HUES48 (cell line): ENCODE data around the gene SUGT1.
"Not testable (repeated sequence)": the region's sequence is repeated elsewhere in the genome, so short reads cannot be mapped to it uniquely, and the experiment has no call there.

Experiments
- H3K27ac ChIP-seq: one replicate; pipeline ENCODE4 v1.7.0; 2013; ENCODE audit warnings: low read depth, low read length, inconsistent platforms
- H3K27me3 ChIP-seq: 2 replicates; pipeline ENCODE4 v1.6.1; 2013; ENCODE audit warnings: mild to moderate bottlenecking, low read length; ENCODE audit not compliant: control insufficient read depth, insufficient read depth
- H3K36me3 ChIP-seq: 2 replicates; pipeline ENCODE4 v1.6.1; 2013; ENCODE audit warnings: low read length; ENCODE audit not compliant: control insufficient read depth, insufficient read depth
- H3K4me1 ChIP-seq: 2 replicates; pipeline ENCODE4 v1.6.1; 2013; ENCODE audit warnings: mild to moderate bottlenecking, low read length; ENCODE audit not compliant: control insufficient read depth, insufficient read depth
- H3K4me3 ChIP-seq: 2 replicates; pipeline ENCODE4 v1.5.1; 2013; ENCODE audit warnings: mild to moderate bottlenecking, low read depth, low read length
- H3K9ac ChIP-seq: 2 replicates; pipeline ENCODE4 v1.6.1; 2013; ENCODE audit warnings: mild to moderate bottlenecking, low read depth, low read length, moderate library complexity
- H3K9me3 ChIP-seq: 2 replicates; pipeline ENCODE4 v1.6.1; 2013; ENCODE audit warnings: low read length; ENCODE audit not compliant: control insufficient read depth, insufficient read depth

SUGT1 gene

DNA sequence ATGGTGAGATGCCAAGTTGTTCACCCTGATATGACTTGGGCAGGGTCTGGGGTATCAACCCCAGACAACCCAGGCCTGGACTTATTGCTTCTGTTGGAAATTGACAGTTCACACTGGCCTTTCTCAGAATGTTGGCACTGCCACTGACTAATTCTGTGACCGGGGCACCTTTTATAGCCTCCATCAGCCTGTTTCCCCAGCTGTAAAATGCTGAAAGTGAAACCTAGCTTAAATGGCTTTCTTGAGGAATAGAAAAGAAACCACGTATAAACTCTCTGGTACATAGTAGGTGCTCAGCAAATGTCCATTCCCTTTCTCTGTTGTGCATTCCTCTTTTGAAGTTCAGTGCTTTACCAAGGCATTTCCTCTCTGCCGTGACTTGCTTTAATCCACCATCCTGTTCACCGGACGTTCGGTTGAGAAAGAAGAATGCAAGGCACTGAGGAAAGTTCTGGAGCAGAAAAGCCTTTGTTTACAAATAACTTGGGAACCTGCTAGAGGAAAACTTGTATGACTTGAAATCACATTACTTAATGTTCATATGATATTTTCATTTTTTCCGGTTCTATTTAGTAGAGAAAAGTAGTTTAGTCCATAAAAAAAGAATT, 21.4 kb upstream of the SUGT1 start:
- H3K9ac ChIP-seq, H3K4me3 ChIP-seq, H3K9me3 ChIP-seq, H3K4me1 ChIP-seq, H3K27me3 ChIP-seq, H3K27ac ChIP-seq: not testable (repeated sequence)
- peaks cover 28% of the 10 kb centered on the region for H3K36me3 ChIP-seq

- no peak overlapping the region for H3K27ac ChIP-seq
- peaks cover 13% of the 10 kb centered on the region for H3K36me3 ChIP-seq
- H3K27me3 ChIP-seq: no peaks in the 10 kb centered on the region
- no peak overlapping the region for H3K9ac ChIP-seq
- H3K9me3 ChIP-seq: no peaks in the 10 kb centered on the region
- peaks cover 7% of the 10 kb centered on the region; the same call in 1 of the 2 replicates for H3K4me1 ChIP-seq
- no peak overlapping the region for H3K4me3 ChIP-seq
Measured at GRCh38 chr13:52638666-52639328, 13.8 kb upstream of the SUGT1 start.

DNA sequence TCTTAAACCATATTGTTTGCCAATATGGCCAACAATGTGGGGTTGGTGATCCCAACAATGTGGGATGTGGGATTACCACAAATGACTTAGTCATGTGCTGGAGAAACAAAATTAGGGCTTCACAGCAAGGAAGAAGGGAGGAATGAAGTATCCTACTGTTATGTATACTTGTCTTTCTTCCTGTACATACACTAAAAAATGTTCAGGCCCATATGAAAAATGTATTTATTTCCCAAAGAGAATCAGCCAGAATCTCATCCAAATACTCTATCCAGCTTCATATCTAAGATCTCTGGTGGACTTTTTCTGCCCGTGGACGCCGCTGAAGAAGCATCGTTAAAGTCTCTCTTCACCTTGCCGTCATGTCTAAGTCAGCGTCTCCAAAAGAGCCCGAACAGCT, 10.5 kb upstream of the SUGT1 start, which contains the start of gene HNRNPA1L2:
HNRNPA1L2 (plus strand) TSS at position 301 of the 400 bp plus-strand sequence; CDS start at position 363, 62 bp downstream.
- Histone ChIP-seq H3K27ac (no peak within 1 kb of the TSS), H3K36me3 (peaks cover 13% of the 10 kb centered on the region), H3K27me3 (no peaks in the 10 kb centered on the region), H3K4me3 (no peak within 1 kb of the TSS), H3K9ac (no peak within 1 kb of the TSS), H3K4me1 (peaks cover 7% of the 10 kb centered on the region; the same call in 1 of the 2 replicates), H3K9me3 (no peaks in the 10 kb centered on the region)

- H3K27ac ChIP-seq: no peak overlapping the region
Measured at GRCh38 chr13:52644108-52644507, 8.5 kb upstream of the SUGT1 start.

DNA sequence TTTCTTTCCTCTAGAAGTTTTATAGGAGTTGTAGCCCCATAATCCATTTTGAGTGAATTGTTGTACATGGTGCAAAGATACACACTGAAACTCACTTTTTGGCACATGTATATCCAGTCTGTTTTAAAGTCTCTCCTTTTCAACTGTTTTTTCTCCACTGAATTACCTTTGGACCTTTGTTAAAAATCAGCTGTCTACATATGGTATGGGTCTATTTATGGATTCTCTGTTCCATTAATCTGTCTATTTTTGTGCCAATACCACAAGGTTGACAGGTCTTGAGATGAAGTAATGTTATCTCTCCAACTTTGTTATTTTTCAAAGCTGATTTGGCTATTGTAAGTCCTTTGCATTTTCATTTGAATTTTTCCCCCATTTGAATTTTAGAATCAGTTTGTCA, 5.7 kb upstream of the SUGT1 start:
- Histone ChIP-seq H3K9ac (no peak overlapping the region), H3K9me3 (no peaks in the 10 kb centered on the region), H3K36me3 (peaks cover 19% of the 10 kb centered on the region), H3K27me3 (no peaks in the 10 kb centered on the region), H3K4me1 (peaks cover 5% of the 10 kb centered on the region; the same call in 1 of the 2 replicates), H3K27ac (no peak overlapping the region), H3K4me3 (no peak overlapping the region)

More at GRCh38 chr13:52644108-52644507, 8.5 kb upstream of the SUGT1 start:
- Histone ChIP-seq H3K9ac (no peak overlapping the region), H3K27me3 (no peaks in the 10 kb centered on the region), H3K4me1 (no peaks in the 10 kb centered on the region), H3K4me3 (no peak overlapping the region), H3K36me3 (peaks cover 14% of the 10 kb centered on the region), H3K9me3 (no peaks in the 10 kb centered on the region)

GRCh38 chr13:52650731-52651130, 1.9 kb upstream of the SUGT1 start:
- H3K27me3 ChIP-seq: no peaks in the 10 kb centered on the region
- H3K4me3 ChIP-seq: peak overlapping the region; percentile 90
- H3K36me3 ChIP-seq: peaks cover 35% of the 10 kb centered on the region
- H3K4me1 ChIP-seq: peaks cover 18% of the 10 kb centered on the region; the same call in 1 of the 2 replicates
- no peaks in the 10 kb centered on the region for H3K9me3 ChIP-seq
- no peak overlapping the region for H3K27ac ChIP-seq
- peak overlapping the region; percentile 93; the same call in 1 of the 2 replicates for H3K9ac ChIP-seq

DNA sequence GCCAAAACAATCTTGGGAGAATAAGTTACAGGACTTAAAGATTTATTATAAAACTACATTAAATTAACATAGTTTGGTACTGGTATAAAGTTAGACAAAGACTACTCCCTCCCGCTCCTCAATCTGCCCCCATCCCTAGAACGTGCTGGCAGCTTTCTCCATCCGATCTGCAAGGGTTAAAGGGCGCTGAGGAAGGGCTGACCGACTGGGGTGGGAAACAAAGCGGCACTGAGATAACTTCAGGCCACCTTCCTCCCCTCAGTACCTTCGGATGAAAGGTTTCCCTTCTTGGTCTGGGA, 790 bp upstream of the SUGT1 start:
- H3K9ac ChIP-seq: peak overlapping the region; percentile 93
- peaks cover 18% of the 10 kb centered on the region; the same call in 1 of the 2 replicates for H3K4me1 ChIP-seq
- H3K27ac ChIP-seq: peak overlapping the region; percentile 100
- H3K36me3 ChIP-seq: peaks cover 46% of the 10 kb centered on the region
- no peaks in the 10 kb centered on the region for H3K27me3 ChIP-seq
- H3K4me3 ChIP-seq: peak overlapping the region; percentile 90
- no peaks in the 10 kb centered on the region for H3K9me3 ChIP-seq

DNA sequence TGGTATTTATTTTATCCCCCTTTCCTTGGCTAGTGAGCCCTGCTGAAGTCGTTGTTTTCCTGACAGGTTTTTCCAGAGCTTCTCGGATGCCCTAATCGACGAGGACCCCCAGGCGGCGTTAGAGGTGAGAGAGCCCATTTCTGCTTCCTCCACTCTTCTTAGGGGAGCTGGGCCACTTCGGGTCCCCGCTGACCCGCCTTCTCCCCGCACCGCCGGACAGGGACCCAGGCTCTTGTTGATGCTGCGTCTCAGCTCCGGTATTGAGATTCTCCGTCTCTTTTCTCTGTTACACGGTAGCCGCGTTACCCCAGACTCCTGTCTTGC, 306 bp downstream of the SUGT1 start:
- Histone ChIP-seq H3K27ac (peak overlapping the region; percentile 100), H3K9ac (peak overlapping the region; percentile 93), H3K9me3 (no peaks in the 10 kb centered on the region), H3K27me3 (no peaks in the 10 kb centered on the region), H3K4me3 (peak overlapping the region; percentile 90), H3K4me1 (peaks cover 18% of the 10 kb centered on the region; the same call in 1 of the 2 replicates), H3K36me3 (peaks cover 56% of the 10 kb centered on the region)

DNA sequence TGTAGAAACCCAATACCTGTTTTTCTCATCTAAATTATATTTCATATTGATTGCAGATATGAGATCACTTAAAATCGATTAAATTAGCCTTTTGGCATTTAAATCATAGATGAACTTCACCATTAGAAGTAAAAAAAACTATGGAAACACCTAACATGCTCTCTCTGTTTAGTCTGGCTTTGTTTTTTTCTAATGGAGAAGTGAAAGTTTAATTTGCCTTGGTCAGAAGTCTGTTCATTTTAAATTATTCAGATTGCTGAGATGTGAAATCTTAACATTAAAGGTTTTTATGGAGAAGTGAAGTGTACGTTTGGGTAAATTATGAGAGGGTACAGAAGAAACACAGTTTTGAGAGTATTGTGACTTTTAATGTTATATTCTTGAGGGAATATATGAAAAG, 6.7 kb downstream of the SUGT1 start:
- Histone ChIP-seq H3K27me3 (no peaks in the 10 kb centered on the region), H3K27ac (no peak overlapping the region), H3K9me3 (no peaks in the 10 kb centered on the region), H3K36me3 (peaks cover 94% of the 10 kb centered on the region), H3K4me1 (peaks cover 8% of the 10 kb centered on the region; the same call in 1 of the 2 replicates), H3K9ac (no peak overlapping the region), H3K4me3 (no peak overlapping the region)

DNA sequence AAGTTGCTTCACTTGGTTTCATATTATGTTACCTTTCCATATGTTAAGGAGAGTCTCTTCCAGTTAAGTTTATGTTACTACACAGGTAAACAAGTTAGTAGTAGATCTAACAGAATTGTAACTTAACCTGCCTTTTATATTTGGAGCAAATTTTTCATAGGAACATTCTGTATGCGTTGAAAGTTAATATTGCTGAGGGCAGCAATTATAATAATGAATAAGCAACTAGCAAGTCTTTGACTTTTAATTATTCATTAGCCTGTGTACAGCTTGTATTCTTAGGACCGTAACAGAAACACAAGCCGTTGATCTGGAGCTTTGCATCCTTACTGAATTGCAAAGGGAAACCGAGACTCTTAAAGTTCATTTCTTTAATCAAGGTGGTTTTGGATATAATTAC, 11.6 kb downstream of the SUGT1 start:
- peaks cover 96% of the 10 kb centered on the region for H3K36me3 ChIP-seq
- no peak overlapping the region for H3K27ac ChIP-seq
- peaks cover 5% of the 10 kb centered on the region; the same call in 1 of the 2 replicates for H3K4me1 ChIP-seq
- no peak overlapping the region for H3K9ac ChIP-seq
- no peak overlapping the region for H3K4me3 ChIP-seq
- no peaks in the 10 kb centered on the region for H3K9me3 ChIP-seq
- no peaks in the 10 kb centered on the region for H3K27me3 ChIP-seq

- no peak overlapping the region for H3K9ac ChIP-seq
- no peak overlapping the region for H3K4me3 ChIP-seq
- peaks cover 7% of the 10 kb centered on the region; the same call in 1 of the 2 replicates for H3K4me1 ChIP-seq
- no peaks in the 10 kb centered on the region for H3K9me3 ChIP-seq
- H3K27me3 ChIP-seq: no peaks in the 10 kb centered on the region
- peaks cover 99% of the 10 kb centered on the region for H3K36me3 ChIP-seq
- no peak overlapping the region for H3K27ac ChIP-seq
Measured at GRCh38 chr13:52665325-52665724, 12.7 kb downstream of the SUGT1 start.
